Osteoblast (primary cell): ENCODE results near the gene KLHL29. TPM values are rescaled to one million over a fixed set of nuclear protein-coding genes. Genes with fewer than 3 reads are reported as not detected.

Experiments
- DNase-seq: peaks from one replicate; pipeline ENCODE4 v3.0.0; 2011; ENCODE audit warnings: low spot score, mixed read lengths; ENCODE audit not compliant: insufficient read length; ENCODE audit errors: missing footprints
- H2AFZ ChIP-seq: 2 replicates; pipeline ENCODE4 v1.6.0; 2011; ENCODE audit warnings: mild to moderate bottlenecking, low read length
- H3K27ac ChIP-seq: 2 replicates; pipeline ENCODE4 v1.5.1; 2011; ENCODE audit warnings: mild to moderate bottlenecking, low read depth, low read length, moderate library complexity
- H3K27me3 ChIP-seq: 2 replicates; pipeline ENCODE4 v1.6.0; 2012; ENCODE audit warnings: mild to moderate bottlenecking, control low read depth, inconsistent platforms, low read length, moderate library complexity; ENCODE audit not compliant: insufficient read depth
- H3K36me3 ChIP-seq: 2 replicates; pipeline ENCODE4 v1.5.1; 2011; ENCODE audit warnings: mild to moderate bottlenecking, low read length, control low read depth, moderate library complexity; ENCODE audit not compliant: insufficient read depth
- H3K4me1 ChIP-seq: 2 replicates; pipeline ENCODE4 v1.5.1; 2011; ENCODE audit warnings: mild to moderate bottlenecking, low read length, control low read depth, moderate library complexity; ENCODE audit not compliant: insufficient read depth
- H3K4me2 ChIP-seq: 2 replicates; pipeline ENCODE4 v1.6.0; 2011; ENCODE audit warnings: mild to moderate bottlenecking, low read length; ENCODE audit not compliant: insufficient read depth
- H3K4me3 ChIP-seq: fragments of 200-600 bp; sonication (generic); 3 replicates; pipeline ENCODE4 v1.5.1; 2012; ENCODE audit warnings: mild to moderate bottlenecking, low read length, inconsistent platforms; ENCODE audit not compliant: insufficient read depth
- H3K79me2 ChIP-seq: 2 replicates; pipeline ENCODE4 v1.6.0; 2012; ENCODE audit warnings: mild to moderate bottlenecking, low read length, control low read depth, inconsistent platforms; ENCODE audit not compliant: insufficient read depth
- H3K9me3 ChIP-seq: 2 replicates; pipeline ENCODE4 v1.5.1; 2011; ENCODE audit warnings: low read depth, low read length, control low read depth
- H4K20me1 ChIP-seq: 2 replicates; pipeline ENCODE4 v1.6.0; 2012; ENCODE audit warnings: mild to moderate bottlenecking, low read length, control low read depth; ENCODE audit not compliant: insufficient read depth
- CTCF ChIP-seq: IDR thresholded peaks from 2 replicates; pipeline ENCODE4 v1.5.1; 2011; ENCODE audit warnings: mild to moderate bottlenecking, low read depth, low read length, moderate library complexity; ENCODE audit errors: extremely low read depth
- total RNA-seq: library from RNA; depleted of rRNA; stranded (reverse); fragments of >200 nt; gene quantifications from 2 replicates; pipeline ENCODE4 v1.2.3, GENCODE V29; 2012

Gene KLHL29
- total RNA-seq, 1 donor, result 3.3 TPM

GRCh38 chr2:23413641-23414040 is 28.7 kb downstream of the KLHL29 start:
- Histone ChIP-seq H2AFZ (no peak overlapping the region), H3K27ac (no peak overlapping the region), H3K36me3 (no peaks in the 10 kb centered on the region), H3K79me2 (no peaks in the 10 kb centered on the region), H3K4me3 (no peak overlapping the region), H3K27me3 (no peaks in the 10 kb centered on the region), H3K4me2 (no peak overlapping the region), H4K20me1 (no peaks in the 10 kb centered on the region), H3K9me3 (no peaks in the 10 kb centered on the region), H3K4me1 (peaks cover 26% of the 10 kb centered on the region)
- DNase-seq, result no peak
- TF ChIP-seq CTCF, result no peak

- no peaks in the 10 kb centered on the region for H4K20me1 ChIP-seq
- no peak overlapping the region for H3K27ac ChIP-seq
- no peaks in the 10 kb centered on the region for H3K27me3 ChIP-seq
- H3K4me3 ChIP-seq, result no peak overlapping the region
- no peak overlapping the region for H3K4me2 ChIP-seq
- H3K36me3 ChIP-seq, result no peaks in the 10 kb centered on the region
- H3K4me1 ChIP-seq, result peaks cover 31% of the 10 kb centered on the region
- TF ChIP-seq CTCF, result no peak
- H3K9me3 ChIP-seq, result no peaks in the 10 kb centered on the region
- H3K79me2 ChIP-seq, result no peaks in the 10 kb centered on the region
- no peak for DNase-seq
- no peak overlapping the region for H2AFZ ChIP-seq
Observed at GRCh38 chr2:23414106-23414505, 29.1 kb downstream of the KLHL29 start.

GRCh38 chr2:23414871-23415270 is 29.9 kb downstream of the KLHL29 start:
- Histone ChIP-seq H3K4me1 (peaks cover 39% of the 10 kb centered on the region), H3K27me3 (no peaks in the 10 kb centered on the region), H2AFZ (no peak overlapping the region)

GRCh38 chr2:23417310-23417709 is 32.3 kb downstream of the KLHL29 start:
- no peak for TF ChIP-seq CTCF
- Histone ChIP-seq H3K27ac (no peak overlapping the region), H3K9me3 (no peaks in the 10 kb centered on the region), H3K4me2 (no peak overlapping the region), H3K4me3 (no peak overlapping the region), H3K79me2 (no peaks in the 10 kb centered on the region), H3K4me1 (peaks cover 27% of the 10 kb centered on the region), H3K36me3 (no peaks in the 10 kb centered on the region), H4K20me1 (no peaks in the 10 kb centered on the region), H3K27me3 (no peaks in the 10 kb centered on the region), H2AFZ (no peak overlapping the region)
- no peak for DNase-seq

More at GRCh38 chr2:23414871-23415270, 29.9 kb downstream of the KLHL29 start:
- no peaks in the 10 kb centered on the region for H3K9me3 ChIP-seq
- no peaks in the 10 kb centered on the region for H3K79me2 ChIP-seq
- H3K4me3 ChIP-seq, result no peak overlapping the region
- H3K27ac ChIP-seq, result no peak overlapping the region
- H3K36me3 ChIP-seq, result no peaks in the 10 kb centered on the region
- no peak overlapping the region for H3K4me2 ChIP-seq
- H4K20me1 ChIP-seq, result no peaks in the 10 kb centered on the region
- TF ChIP-seq CTCF, result peak; percentile 44
- no peak for DNase-seq
